ENCODE results near the gene HCRTR1. TPM values are rescaled to one million over a fixed set of nuclear protein-coding genes. Genes with fewer than 3 reads are reported as not detected.

Gene HCRTR1
- total and polyA plus RNA-seq, 10 of the 15 experiments (the other 5 are each of a cell fraction or from before 2014, with no cell fraction given), result not detected

- no peaks in the 10 kb centered on the region for H3K79me2 ChIP-seq (ENCODE audit: control insufficient read depth, insufficient read depth, low read length)
- TF ChIP-seq TCF12 (IDR thresholded peaks at IDR 0.05; ENCODE audit: low read depth, low read length) (no peak), TBL1XR1 (IDR thresholded peaks at IDR 0.05; ENCODE audit: low read depth, low read length) (no peak), RFX5 (IDR thresholded peaks at IDR 0.05; ENCODE audit: low read depth, low read length) (no peak), CEBPZ (IDR thresholded peaks at IDR 0.05; ENCODE audit: low read depth, low read length) (no peak)
- H3K9ac ChIP-seq (ENCODE audit: control insufficient read depth, insufficient read depth, low read length), result no peak overlapping the region
- H3K4me1 ChIP-seq (ENCODE audit: control insufficient read depth, insufficient read depth, low read length), result no peaks in the 10 kb centered on the region; the same call in 1 of the 2 replicates
- BruUV-seq (replicated peaks), result no TSS peak
- POLR2A ChIA-PET, result interaction anchor here (1.0 kb wide), 1 partner anchor 39 kb away, joined by 3 read pairs; no protein-coding TSS in a partner anchor
- H4K20me1 ChIP-seq (ENCODE audit: control insufficient read depth, insufficient read depth), result no peaks in the 10 kb centered on the region
- no peak overlapping the region for H3K27ac ChIP-seq (ENCODE audit: control insufficient read depth, insufficient read depth)
- no peaks in the 10 kb centered on the region for H3K9me3 ChIP-seq (replicated peaks; ENCODE audit: control insufficient read depth, insufficient read depth, low read length)
- no peak for DNase-seq (ENCODE audit: low read depth, low spot score)
- RAD21 ChIA-PET (ENCODE audit: unreplicated experiment), result interaction anchor here (1.1 kb wide), 1 partner anchor 17 kb away, joined by 3 read pairs; no protein-coding TSS in a partner anchor
- 44% methylated on average over 8 of the region's 8 CpGs for WGBS (ENCODE audit: insufficient coverage, insufficient replicate concordance, low lambda C conversion rate, missing lambda C conversion rate)
- SMC1A ChIA-PET (ENCODE audit: uncharacterized antibody, unreplicated experiment), result interaction anchor here (1.1 to 1.2 kb wide), 2 partner anchors 23 to 24 kb away, joined by 3 to 4 read pairs; no protein-coding TSS in a partner anchor
- H3K4me3 ChIP-seq, result no peak overlapping the region
- no peak overlapping the region for H3K4me2 ChIP-seq (ENCODE audit: control insufficient read depth, insufficient read depth)
- no peak for ATAC-seq
- H3K27me3 ChIP-seq (replicated peaks in 1 of 2; ENCODE audit: control insufficient read depth in 2 of 2, insufficient read depth in 2 of 2, low read length in 1 of 2), result peaks cover 0 to 3% of the 10 kb centered on the region in 2 experiments; a peak in 1 of 4 replicates
- in situ Hi-C loops (cut with MboI) (no loop called here), intact Hi-C loops (cut with micrococcal nuclease; ENCODE audit: unreplicated experiment) (no loop called here)
- no peak overlapping the region for H2AFZ ChIP-seq (ENCODE audit: control insufficient read depth, low read depth, low read length)
- no peak for FAIRE-seq
- no peaks in the 10 kb centered on the region for H3K36me3 ChIP-seq (ENCODE audit: control insufficient read depth in 2 of 2, insufficient read depth in 2 of 2, low read length in 1 of 2)
- CTCF ChIA-PET, result interaction anchor here (1.7 to 2.3 kb wide), 2 partner anchors 8 to 11 kb away, joined by 5 to 14 read pairs; no protein-coding TSS in a partner anchor
Measured at GRCh38 chr1:31573261-31573660, 44.2 kb upstream of the HCRTR1 start.
